K562 (cell line): ENCODE results near the gene ADAMTS14. TPM values are rescaled to one million over a fixed set of nuclear protein-coding genes. Genes with fewer than 3 reads are reported as not detected.

Experiments used
- CBFA2T3 ChIP-seq: fragments of 450-650 bp; IDR thresholded peaks from 2 replicates; pipeline ENCODE4 v1.6.1; 2017
- E2F3 ChIP-seq: fragments of 250-450 bp; sonication (Bioruptor Pico); IDR thresholded peaks from 2 replicates; pipeline ENCODE4 v1.4.0; 2020; ENCODE audit warnings: mild to moderate bottlenecking
- FOXM1 ChIP-seq, 2 experiments: fragments of 450-650 bp in 1 of 2; sonication (generic) in 1 of 2; formaldehyde crosslinking in 1 of 2; IDR thresholded peaks; 2 replicates each; pipeline versions ENCODE4 v1.6.1 to v1.9.0; 2017 to 2022; ENCODE audit warnings: low read depth in 2 of 2, mild to moderate bottlenecking in 2 of 2, missing genetic modification reagents in 1 of 2, moderate library complexity in 1 of 2
- GABPB1 ChIP-seq: sonication (generic); formaldehyde crosslinking; IDR thresholded peaks from 2 replicates; pipeline ENCODE4 v1.8.0; 2022; ENCODE audit warnings: mild to moderate bottlenecking, missing genetic modification reagents
- GABPB2 ChIP-seq: fragments of 250-450 bp; sonication (Bioruptor Pico); conservative IDR thresholded peaks from 2 replicates; pipeline ENCODE4 v1.5.1; 2021; ENCODE audit warnings: mild to moderate bottlenecking
- HDAC2 ChIP-seq: fragments of 450-650 bp; IDR thresholded peaks from 2 replicates; pipeline ENCODE4 v1.6.1; 2016; ENCODE audit warnings: mild to moderate bottlenecking
- HMGN3 ChIP-seq: IDR thresholded peaks from 2 replicates; pipeline ENCODE4 v1.6.1; 2011; ENCODE audit warnings: borderline replicate concordance, low read depth, mild to moderate bottlenecking, mixed read lengths, low read length; ENCODE audit not compliant: insufficient read length; ENCODE audit errors: extremely low read depth
- MYBL2 ChIP-seq, 2 experiments: fragments of 450-650 bp in 1 of 2; sonication (generic) in 1 of 2; formaldehyde crosslinking in 1 of 2; IDR thresholded peaks; 2 replicates each; pipeline versions ENCODE4 v1.6.1 to v1.8.1; 2017 to 2022; ENCODE audit warnings: borderline replicate concordance in 1 of 2, inconsistent platforms in 1 of 2, low read depth in 1 of 2, mild to moderate bottlenecking in 1 of 2, missing genetic modification reagents in 1 of 2, moderate library complexity in 1 of 2
- RBM34 ChIP-seq: fragments of 200-400 bp; formaldehyde crosslinking; IDR thresholded peaks from 2 replicates; pipeline ENCODE4 v1.6.1; 2018; ENCODE audit warnings: low read length, borderline replicate concordance; ENCODE audit not compliant: insufficient read depth
- RREB1 ChIP-seq: fragments of 250-450 bp; sonication (Bioruptor Pico); IDR thresholded peaks from 2 replicates; pipeline ENCODE4 v1.4.0; 2020
- SUPT5H ChIP-seq: fragments of 450-650 bp; IDR thresholded peaks from 2 replicates; pipeline ENCODE4 v1.6.1; 2016
- TBL1XR1 ChIP-seq, 2 experiments: IDR thresholded peaks; 2 replicates each; pipeline ENCODE4 v1.6.1; 2012; ENCODE audit warnings: improper control_type of control experiment in 2 of 2, low read length in 2 of 2, mild to moderate bottlenecking in 1 of 2
- TSC22D4 ChIP-seq: fragments of 450-650 bp; IDR thresholded peaks from 2 replicates; pipeline ENCODE4 v1.6.1; 2016; ENCODE audit warnings: missing genetic modification characterization, missing biosample characterization, control low read depth
- YY1 ChIP-seq, 3 experiments: IDR thresholded peaks; 2 replicates each; pipeline ENCODE4 v1.6.1; 2011; ENCODE audit warnings: low read length in 2 of 3, mild to moderate bottlenecking in 2 of 3, moderate library complexity in 2 of 3, borderline replicate concordance in 1 of 3, control low read depth in 1 of 3, low read depth in 1 of 3; ENCODE audit not compliant: insufficient read depth in 3 of 3, insufficient replicate concordance in 2 of 3, control insufficient read depth in 1 of 3, insufficient read length in 1 of 3; ENCODE audit errors: extremely low read depth in 1 of 3
- ZKSCAN1 ChIP-seq: fragments of 150-350 bp; IDR thresholded peaks from 2 replicates; pipeline ENCODE4 v1.6.1; 2016; ENCODE audit warnings: low read depth, low read length
- ZKSCAN3 ChIP-seq: fragments of 250-450 bp; sonication (Bioruptor Pico); IDR thresholded peaks from 2 replicates; pipeline ENCODE4 v1.4.0; 2020
- ZNF212 ChIP-seq: fragments of 450-650 bp; formaldehyde crosslinking; IDR thresholded peaks from 2 replicates; pipeline ENCODE4 v1.4.0; 2020; ENCODE audit warnings: mild to moderate bottlenecking
- ZNF232 ChIP-seq: sonication (generic); formaldehyde crosslinking; IDR thresholded peaks from 2 replicates; pipeline ENCODE4 v1.8.0; 2022; ENCODE audit warnings: mild to moderate bottlenecking, missing genetic modification reagents
- ZNF584 ChIP-seq: fragments of 200-800 bp; sonication (Bioruptor generic); IDR thresholded peaks from 2 replicates; pipeline ENCODE4 v1.6.1; 2016; ENCODE audit warnings: low read depth, mild to moderate bottlenecking, missing genetic modification characterization, missing compliant biosample characterization
- polyA plus RNA-seq, 8 experiments: library from polyadenylated mRNA; depleted of rRNA in 4 of 8; stranded (reverse) in 5 of 8; unstranded in 3 of 8; fragments of >200 nt; fragmentation: Nextera tagmentation in 2 of 8; fragmentation: Illumina TruSeq in 1 of 8; extraction: Ambion mirVana in 2 of 8; extraction: Trizol in 1 of 8; gene quantifications; 2 replicates each; pipeline versions ENCODE4 v1.2.1 to v1.2.3, GENCODE V29; 2011 to 2014; ENCODE audit warnings: inconsistent platforms in 1 of 8, missing spikeins in 1 of 8
- total RNA-seq, 7 experiments: library from RNA; depleted of rRNA in 6 of 7; stranded (reverse); fragments of >200 nt in 6 of 7; fragmentation: Illumina TruSeq in 2 of 7; extraction: Trizol in 2 of 7; gene quantifications; 2 replicates each; pipeline versions ENCODE4 v1.2.1 to v1.2.3, GENCODE V29; 2011 to 2021; ENCODE audit warnings: low replicate concordance in 1 of 7
- TF ChIP-seq, protein P1 (sequence below): fragments of 450-650 bp; IDR thresholded peaks from 2 replicates; pipeline ENCODE4 v1.6.1; 2016; ENCODE audit warnings: antibody characterized with exemption

ADAMTS14 gene
- total and polyA plus RNA-seq, 9 of the 15 experiments (the other 6 are each of a cell fraction or from before 2014, with no cell fraction given), result 0.04 to 37.4 (median 15.9) TPM

- TF ChIP-seq RREB1, result peak; percentile 94
- TF ChIP-seq FOXM1 (IDR thresholded peaks at IDR 0.05; ENCODE audit: low read depth), result peak; percentile 88
- no peak for TF ChIP-seq FOXM1 (CRISPR knock-in tag; IDR thresholded peaks at IDR 0.05; ENCODE audit: low read depth)
- TF ChIP-seq ZKSCAN1, result no peak; the same call in 1 of the 2 replicates
- peak; percentile 61 for TF ChIP-seq GABPB1 (CRISPR knock-in tag)
- peak; percentile 95 for TF ChIP-seq ZNF584 (CRISPR knock-in tag)
- no peak for TF ChIP-seq TSC22D4
- peak; percentile 49 for TF ChIP-seq SUPT5H
- TF ChIP-seq ZNF212 (CRISPR knock-in tag), result 0 out of 2 replicates have a peak, but pooled peaks have one; percentile 69
- TF ChIP-seq HMGN3, result peak; percentile 90
- TF ChIP-seq RBM34, result no peak
- peak in 1 of 3 experiments; percentile 68 for TF ChIP-seq YY1 (IDR thresholded peaks at IDR 0.05; ENCODE audit: borderline replicate concordance in 1 of 3, control insufficient read depth in 1 of 3, extremely low read depth in 1 of 3, insufficient read depth in 3 of 3, insufficient read length in 1 of 3, insufficient replicate concordance in 2 of 3, low read depth in 1 of 3, low read length in 2 of 3)
- TF ChIP-seq, protein P1, sequence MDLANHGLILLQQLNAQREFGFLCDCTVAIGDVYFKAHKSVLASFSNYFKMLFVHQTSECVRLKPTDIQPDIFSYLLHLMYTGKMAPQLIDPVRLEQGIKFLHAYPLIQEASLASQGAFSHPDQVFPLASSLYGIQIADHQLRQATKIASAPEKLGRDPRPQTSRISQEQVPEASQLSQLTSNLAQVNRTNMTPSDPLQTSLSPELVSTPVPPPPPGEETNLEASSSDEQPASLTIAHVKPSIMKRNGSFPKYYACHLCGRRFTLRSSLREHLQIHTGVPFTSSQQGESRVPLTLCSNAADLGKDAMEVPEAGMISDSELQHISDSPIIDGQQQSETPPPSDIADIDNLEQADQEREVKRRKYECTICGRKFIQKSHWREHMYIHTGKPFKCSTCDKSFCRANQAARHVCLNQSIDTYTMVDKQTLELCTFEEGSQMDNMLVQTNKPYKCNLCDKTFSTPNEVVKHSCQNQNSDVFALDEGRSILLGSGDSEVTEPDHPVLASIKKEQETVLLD, result peak; percentile 87
- no peak; the same call in 1 of the 2 replicates for TF ChIP-seq GABPB2 (CRISPR knock-in tag)
- peak; percentile 98 for TF ChIP-seq HDAC2
- no peak for TF ChIP-seq MYBL2 (IDR thresholded peaks at IDR 0.05; ENCODE audit: low read depth)
- no peak for TF ChIP-seq MYBL2 (CRISPR knock-in tag; IDR thresholded peaks at IDR 0.05; ENCODE audit: borderline replicate concordance)
- peak; percentile 97 for TF ChIP-seq CBFA2T3
- 0 out of 2 replicates have a peak, but pooled peaks have one; percentile 59 for TF ChIP-seq ZNF232
- no peak for TF ChIP-seq ZKSCAN3 (CRISPR knock-in tag)
- TF ChIP-seq E2F3, result 0 out of 2 replicates have a peak, but pooled peaks have one; percentile 35
- TF ChIP-seq TBL1XR1 (IDR thresholded peaks at IDR 0.05; ENCODE audit: low read length in 2 of 2), result peak; percentile 56 to 96; a peak in 2 of 4 replicates
Measured at GRCh38 chr10:70666960-70667798, 5.1 kb upstream of the ADAMTS14 start (continued).
